OCI-M2 (cell line): ENCODE measurements around the gene FLII.

Source experiments
- DNase-seq: peaks from one replicate; lab custom pipeline; 2025; ENCODE audit not compliant: unreplicated experiment; lab: John Stamatoyannopoulos, UW

The FLII gene

DNA sequence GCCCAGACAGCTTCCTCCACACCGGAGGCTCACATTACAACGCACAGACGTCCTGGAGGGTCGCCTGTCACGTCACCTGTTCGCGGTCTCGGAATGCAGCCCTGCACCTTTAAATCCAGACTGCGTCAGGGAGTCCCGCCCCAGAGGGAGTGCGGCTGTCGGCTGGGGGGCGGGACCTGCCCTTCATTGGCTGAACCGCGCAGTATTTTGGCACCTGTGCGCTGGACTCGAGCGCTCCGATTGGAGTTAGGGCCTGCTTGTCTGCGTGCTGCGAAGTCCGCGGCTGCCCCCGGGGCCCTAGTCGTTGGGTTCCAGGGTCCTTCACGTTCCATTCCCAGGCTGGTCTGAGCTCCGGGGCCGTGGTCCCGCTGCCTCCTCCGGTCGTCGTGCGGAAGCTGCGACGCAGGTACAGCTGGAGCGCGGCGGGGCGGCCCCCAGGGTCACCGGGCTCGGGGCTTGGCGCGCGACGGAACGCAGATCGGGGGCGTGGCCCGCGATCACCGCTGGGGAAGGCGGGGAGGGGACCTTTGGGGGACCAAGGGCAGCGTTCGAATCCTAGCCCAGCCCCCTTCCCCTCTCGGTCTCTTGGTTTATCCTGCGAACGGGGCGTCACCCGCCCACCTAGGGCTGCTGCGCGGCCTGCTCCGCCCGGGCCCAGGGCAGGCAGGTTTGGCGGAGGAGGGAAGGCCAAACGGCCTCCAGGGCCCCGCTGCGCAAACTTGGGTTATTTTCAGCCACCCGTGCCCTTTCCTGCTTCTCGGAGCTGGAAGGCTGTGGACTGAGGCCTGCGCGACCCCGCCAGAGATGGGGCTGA is 2.0 kb upstream of the FLII start, which contains the start of gene MIEF2:
Gene MIEF2 (plus strand): TSS at position 331 of the 814 bp plus-strand sequence. CDS start 2,059 bp downstream, outside the sequence.
- peak; percentile 35 for DNase-seq

DNA sequence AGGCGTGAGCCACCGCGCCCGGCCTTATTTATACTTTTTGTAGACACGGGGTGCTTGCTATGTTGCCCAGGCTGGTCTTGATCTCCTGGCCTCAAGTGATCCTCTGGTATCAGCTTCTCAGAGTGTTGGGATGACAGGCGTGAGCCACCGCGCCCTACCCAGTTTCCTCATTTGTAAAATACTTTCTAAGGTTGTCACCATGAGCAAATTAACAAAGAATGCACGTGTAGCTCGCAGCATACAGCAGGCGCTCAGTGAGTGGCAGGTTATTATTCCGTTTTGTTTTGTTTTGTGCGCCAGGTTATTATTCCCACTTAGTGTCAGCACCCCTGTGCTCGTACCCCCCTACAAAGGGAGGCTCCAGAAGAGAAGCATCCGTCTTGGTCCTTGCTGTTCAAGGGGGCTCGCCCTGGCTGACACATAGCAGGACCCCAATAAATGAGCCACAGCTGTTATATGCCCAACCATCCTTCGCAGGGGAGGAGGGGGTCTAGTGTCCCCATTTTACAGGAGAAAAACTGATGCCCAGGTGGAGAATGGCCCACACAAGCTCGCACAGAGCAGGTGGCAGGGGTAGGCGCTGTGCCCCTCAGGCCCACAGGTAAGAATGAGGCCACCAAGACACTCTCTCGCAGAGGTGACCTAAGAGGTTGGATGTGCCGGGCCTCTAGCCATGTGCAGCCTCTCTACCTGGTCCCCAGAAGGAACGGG is 1.2 kb upstream of the FLII start:
- no peak for DNase-seq

DNA sequence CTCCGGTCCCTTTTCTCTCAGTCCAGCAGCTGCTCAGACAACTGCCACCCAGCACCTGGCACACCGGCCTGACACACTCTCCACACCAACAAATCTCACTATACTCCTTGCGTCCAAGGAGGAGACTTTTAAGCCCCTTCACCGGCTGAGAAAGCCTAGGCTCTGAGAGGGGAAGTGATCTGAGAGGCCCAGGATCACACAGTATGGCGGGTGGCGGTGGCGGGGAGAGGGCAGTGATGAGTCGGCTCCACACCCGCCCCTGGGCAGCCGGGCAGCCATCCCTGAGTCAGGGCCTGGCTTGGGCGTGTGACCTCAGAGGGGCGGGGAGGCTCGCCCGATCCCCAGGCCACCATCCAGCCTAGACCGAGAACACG is 569 bp downstream of the FLII start:
- no peak for DNase-seq

DNA sequence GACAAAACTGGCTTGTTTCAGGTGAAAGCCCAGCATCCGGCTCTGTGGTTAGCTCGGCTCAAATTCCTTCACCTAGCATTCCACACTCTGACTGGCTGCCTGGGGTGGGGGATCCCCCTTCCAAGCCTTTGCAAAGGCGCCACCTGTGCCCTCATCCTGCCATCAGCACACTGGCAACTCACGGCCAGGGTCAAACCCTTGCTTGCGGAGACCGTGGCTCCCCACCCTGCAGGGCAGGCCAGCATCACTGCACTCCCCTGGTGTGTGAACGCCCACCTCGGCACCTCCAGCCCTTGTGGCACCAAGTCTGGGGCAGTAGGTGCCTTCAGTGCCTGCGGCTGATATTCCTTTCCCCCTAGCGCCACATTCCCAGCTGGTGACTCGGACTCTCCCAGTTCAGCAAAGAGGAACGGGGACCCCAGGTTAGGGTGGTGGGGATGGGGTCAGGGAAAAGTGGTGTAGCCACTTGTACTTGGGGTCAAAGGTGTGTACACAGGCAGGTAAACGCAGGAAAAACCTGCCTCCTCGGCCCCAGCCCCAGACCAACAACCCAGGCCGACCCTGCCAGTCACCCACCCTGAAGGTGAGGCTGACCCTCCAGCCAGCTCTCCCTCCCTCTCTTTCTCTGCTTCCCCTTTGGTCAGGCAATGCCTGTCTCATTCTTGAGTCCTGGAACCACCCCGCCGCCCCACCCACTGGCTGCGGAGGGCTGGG is 1.1 kb downstream of the FLII start:
- no peak for DNase-seq

DNA sequence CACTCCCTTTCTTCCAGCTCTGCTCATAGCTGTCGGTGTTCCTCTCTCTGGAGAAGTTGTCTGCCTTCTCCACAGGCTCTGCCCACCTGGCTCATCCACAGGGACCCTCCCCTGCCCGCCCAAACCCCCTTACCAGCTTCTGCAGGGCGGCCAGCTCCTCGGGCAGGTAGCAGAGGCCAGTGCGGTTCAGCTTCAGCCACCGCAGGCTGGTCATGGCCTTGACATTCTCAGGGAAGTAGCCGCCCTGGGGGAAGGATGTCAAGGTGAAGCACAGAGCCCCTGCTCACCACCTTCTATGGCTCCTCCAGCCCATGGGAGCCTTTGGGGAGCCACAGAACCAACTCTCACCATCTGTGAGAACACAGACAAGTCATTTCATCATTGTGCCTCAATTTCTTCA is 1.8 kb downstream of the FLII start:
- DNase-seq, result no peak

DNA sequence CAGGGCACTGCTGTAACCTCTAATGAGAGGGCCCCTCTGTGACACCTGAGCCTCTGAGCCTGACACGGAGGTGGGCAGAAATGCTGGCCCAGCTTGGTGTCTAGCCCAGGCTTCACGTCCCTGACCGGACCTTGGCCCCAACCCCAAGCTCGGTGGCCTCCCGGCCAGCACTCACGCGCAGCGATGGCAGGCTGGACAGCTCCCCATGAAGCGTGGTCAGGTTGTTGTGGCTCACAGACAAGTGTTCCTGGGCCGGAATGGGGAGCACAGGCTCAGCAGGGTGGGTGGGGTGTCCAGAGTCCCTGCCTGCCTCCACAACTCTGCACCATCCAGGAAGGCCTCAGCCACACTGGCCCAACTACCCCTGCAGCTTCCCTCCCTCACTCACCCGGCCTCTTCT is 2.2 kb downstream of the FLII start:
- DNase-seq, result no peak

DNA sequence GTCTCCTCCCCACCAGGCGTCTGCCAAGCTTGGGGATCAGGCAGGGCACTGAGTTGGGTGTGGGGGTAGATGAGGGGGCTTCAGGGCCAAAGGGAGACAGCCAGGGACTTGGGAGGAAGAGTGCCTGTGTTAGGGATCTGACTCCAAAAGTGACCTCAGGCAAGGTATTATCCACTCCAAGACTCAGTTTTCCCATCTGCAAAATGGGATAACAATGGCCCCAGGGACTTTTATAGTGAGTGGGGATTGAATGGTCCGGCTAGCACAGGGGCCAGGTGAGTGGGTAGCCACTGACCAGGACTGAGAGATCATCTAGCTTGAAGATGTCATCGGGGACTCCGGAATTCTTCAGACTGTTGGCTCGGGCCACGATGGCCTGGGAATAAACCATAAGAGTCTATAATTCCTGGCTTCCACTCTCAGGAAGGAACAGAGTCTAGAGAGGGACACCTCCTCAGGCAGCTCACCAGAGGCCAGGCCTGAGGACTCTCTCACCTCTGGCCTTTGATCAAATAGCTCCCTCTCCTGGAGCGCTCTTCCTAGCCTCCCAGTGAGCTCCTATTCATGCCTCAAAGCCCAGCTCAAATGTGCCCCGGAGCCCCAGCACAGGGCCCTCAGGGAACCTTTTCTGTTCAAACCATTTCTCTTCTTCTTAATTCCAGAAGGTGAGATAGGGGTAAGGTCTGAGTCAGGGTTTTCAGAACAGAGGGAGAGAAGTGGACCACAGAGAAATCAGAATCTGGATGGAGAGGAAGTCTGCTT is 3.5 kb downstream of the FLII start:
- no peak for DNase-seq

DNA sequence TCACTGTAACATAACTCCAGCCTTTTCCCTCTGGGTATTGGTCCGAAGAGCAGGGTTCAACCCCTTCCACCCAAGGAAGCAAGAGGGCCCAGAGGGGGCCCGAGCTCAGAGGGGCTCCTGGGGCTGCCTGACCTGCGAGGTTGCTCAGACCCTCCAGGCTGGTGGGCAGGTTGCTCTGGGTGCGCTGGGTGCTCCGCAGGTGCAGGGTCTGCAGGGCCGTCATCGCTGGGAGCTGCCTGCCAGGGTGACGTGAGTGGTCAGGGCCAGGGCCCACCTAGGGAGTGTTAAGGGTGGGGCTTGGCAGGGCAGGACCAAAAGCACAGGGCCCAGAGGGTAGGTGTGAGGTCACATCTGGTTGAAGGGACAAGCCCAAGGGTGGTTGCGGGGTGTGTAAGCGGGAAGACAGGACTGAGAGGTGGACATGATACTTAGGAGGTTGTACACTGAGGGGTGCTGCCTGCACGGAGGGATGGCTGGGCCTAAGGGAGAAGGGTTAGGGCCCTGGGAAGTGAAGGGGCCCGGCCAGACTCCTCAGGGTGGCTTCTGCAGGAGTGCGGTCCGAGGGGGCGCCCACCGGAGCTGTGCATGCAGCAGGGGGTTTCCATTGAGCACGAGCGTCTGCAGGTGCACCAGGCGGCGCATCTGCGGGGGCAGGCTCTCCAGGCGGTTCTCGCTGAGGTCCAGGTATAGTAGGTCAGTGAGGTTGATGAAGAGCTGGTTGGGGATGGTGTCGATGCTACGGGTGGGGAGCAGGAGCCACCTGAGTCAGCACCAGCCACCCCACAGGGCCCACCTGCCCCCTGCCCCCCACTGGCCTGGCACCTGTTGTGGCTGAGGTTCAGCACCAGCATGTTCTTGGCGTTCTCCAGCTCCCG is 4.4 kb downstream of the FLII start:
- DNase-seq, result no peak

DNA sequence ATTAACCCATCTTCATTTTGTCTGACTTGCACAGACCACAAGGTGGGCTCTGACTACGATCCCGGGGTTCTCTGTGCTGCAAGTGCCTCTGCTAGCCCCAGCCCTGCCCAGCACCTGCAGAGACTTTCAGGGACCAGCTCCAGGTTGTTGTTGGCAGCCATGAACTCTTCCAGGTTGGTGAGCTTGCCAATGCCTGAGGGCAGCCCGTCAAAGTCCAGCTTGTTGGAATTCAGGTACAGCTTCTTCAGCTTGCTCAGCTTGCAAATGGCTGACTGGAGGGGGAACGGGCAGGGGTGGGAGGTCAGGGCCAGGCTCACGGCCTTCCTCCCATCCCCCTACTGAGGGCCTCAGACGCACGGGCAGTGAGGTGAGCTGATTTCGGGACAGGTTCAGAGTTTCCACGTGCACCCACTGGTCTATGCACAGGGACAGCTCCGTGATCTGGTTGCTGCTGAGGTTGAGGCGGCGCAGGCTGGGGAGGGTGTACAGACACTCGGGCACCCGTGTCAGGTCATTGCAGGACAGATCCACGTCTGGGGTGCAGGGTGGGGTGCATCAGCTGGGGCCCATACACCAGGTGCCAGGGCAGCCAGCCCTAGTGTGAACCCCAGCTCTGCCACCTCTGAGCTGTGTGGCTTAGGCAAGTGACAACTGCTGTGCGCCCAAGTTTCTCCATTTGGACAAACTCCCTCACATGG is 5.2 kb downstream of the FLII start:
- DNase-seq, result no peak

DNA sequence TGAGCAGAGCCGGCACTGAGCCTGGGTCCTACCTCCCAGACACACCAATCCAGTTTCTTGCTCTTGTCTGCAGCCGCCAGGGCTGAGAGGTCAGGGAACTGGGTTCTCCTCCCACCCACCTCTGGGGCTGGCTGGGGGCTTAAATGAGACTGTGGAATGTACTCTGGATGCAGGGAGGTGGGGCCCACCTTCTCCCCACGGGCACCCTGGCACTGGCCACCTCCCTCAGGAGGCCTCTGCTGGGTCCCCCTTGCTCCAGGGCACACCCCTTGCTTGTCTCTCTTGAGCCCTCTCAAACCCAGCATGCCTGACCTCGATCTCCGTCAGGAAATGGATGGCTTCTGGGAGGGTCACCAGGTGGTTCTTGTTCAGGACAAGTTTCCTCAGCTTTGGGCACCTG is 6.4 kb downstream of the FLII start:
- DNase-seq, result no peak

DNA sequence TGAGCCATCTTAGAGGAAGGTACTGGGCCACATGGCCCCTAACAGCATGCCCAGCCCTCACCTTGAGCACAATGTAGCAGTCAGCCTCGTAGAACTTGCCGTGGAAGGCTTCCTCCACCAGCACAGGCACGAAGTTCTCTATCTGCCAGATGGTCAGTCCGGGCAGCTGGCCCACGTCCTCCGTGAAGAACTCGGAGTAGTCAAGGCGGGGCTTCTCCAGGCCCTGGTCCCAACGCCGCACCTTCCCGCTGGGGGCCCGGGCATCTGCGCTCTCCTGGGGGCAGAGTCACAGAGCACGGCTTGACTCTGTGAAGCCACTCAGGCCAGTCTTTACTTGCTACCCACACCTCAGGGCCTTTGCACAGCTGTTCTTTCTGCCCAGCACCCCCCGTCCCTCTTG is 7.3 kb downstream of the FLII start:
- no peak for DNase-seq

DNA sequence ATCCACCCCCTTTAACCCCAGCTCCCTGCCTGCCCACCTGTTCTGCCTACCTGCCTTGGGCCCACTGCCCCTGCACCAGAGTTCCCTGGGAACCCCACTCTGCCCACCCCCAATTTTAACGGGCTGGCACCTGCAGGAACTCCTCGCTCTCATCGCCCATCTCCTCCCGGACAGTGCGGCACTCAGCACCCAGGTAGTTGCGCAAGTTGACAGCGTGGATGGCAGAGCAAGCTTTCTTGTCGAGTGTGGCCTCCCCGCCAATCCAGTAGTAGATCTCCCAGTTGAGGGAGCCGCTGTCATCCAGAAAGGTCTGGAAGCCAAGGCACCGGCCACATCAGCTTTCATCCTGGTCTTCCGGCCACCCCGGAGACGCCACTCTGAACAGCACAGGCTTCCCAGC is 7.8 kb downstream of the FLII start:
- no peak for DNase-seq

DNA sequence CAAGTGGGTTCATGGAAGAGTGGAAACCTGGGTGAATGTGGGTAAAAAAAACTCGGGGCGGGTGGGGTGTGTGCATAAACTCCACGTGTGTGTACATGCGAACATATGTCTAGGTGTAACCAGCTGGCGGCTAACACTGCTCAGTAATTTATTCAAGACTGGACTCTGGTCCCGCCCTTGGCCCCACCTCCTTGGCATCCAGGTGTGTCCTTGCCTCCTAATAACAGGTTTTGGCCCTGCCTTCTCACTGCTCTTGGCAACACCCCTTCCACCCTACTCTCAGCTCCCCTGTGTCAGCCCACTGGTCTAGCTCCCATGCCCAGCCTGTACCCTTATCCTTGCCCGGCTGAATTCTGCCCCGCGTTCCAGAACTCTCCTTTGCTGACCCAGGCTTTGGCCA is 8.3 kb downstream of the FLII start:
- no peak for DNase-seq

DNA sequence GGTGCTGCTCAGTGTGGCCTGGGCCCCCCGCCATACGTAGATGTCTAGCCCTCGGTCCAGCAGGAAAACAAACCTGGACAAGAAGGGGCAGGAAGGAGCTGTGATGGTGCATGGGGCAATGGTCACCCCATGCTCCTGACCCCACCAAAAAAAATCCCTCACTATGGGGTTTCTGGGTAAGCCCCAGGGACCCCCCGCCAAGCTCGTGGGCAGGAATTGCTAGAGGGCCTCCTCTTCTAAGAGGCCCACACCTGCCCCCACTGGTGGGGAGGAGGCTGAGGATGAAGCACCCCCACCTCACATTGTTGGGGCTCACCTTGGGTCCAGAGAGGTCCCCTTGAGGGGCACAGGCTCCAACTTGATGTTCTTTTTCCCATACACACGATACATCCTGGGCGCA is 9.7 kb downstream of the FLII start:
- no peak for DNase-seq

DNA sequence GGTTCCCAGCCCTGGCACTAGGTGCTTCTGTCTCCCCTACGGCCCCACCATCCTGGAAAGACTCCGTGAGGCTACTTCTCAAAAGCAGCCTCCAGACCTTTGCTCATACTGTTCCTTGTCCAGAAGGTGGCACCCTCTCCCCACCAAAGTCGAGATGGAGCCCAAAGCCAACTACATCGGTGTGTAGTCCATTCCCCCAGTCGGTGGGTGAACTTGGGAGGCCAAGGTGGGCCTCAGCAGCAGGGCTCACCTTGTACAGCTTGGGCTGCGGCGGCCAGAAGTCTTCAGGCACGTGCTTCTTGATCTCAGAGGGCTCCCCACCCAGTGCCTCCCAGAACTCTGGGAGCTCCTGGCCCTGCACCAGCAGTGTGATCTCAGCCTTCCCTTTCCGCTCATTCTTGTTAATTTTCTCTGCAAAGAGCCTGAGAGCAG is 10.2 kb downstream of the FLII start:
- DNase-seq, result no peak

DNA sequence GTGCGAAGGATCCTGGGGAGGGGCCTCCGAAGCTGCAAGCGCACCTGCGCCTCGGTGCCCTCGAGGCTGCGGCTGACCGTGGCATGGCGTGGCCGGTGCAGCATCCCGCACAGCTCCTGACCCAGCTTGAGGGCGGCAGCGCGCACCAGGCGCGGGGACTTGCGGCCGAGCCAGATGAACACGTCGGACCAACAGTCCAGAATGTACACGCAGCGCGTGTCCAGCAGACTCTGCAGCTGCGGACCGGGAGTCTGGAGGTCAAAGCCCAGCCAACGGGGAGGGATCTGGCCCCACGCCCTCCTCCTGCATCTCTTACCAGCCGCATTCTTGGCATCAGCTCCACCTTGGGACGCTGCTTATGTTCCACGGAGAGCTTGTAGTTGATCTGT is 10.9 kb downstream of the FLII start:
- DNase-seq, result no peak

DNA sequence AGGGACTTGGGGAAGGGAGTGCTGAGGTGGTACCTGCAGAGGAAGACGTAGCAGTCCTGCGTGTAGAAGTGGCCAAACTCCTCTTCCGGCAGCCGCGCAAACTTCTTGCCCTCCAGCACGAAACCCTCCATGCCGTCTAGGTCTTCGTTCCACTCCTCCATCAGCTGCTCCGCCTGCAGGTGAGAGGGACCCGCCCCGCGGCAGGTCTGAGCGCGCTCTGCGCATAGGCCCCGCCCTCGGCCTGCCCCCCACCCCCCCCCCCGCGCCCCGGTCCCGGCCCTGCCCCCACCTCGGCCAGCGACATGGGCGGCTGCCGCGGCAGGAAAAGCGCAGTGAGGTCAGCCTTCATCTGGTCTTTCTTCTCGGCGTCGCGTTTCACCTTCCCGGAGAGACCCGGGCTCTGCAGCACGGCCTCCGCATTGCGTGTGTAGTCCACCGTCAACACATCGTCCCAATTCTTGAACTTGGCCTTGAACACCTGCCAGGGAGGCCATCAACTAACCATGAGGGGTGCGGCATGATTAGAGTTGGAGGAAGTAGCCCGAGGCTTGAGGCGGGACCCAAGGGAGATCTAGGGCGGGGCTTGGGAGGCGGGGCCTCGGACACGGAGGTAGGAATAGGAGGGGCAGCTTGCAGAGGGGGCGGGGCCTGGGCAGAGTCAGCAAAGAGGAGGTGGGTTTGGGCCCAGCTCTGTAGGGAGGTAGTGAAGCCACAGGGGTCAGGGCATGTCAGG is 11.5 kb downstream of the FLII start:
- DNase-seq, result no peak

DNA sequence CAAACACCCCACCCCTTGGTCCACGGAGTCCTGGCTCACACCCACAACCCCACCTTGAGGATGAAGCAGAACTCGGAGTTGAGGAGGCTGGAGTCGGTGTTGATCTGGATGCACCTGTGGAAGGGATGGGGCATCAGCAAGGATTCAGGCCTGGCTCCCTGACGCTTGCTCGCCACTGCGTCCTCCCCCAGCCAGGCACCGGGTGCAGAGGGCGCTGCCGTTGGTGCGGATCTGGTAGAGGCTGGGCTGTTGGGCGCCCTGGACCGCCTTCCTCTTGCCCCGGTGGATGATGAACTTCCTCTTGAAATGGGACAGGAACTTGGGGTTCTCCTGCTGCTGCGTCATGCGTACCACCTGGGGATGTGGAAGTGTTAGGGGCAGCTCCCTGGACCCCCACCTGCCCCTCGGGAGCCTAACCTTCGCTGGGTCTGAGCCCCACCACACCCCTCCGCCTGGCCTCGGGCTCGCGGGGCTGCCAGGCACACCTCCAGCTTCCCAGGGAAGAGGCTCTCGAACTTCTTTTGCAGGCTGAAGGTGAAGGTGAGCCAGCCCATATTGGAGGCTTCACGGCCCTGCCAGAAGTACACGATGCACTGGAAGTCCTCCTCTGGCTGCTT is 12.3 kb downstream of the FLII start:
- no peak for DNase-seq
